Measurements from ENCODE around the gene PNRC1. TPM values are rescaled to one million over a fixed set of nuclear protein-coding genes. Genes with fewer than 3 reads are reported as not detected.

The PNRC1 gene
- total and polyA plus RNA-seq, 2 experiments from 2014 or later: 35.0 to 38.6 TPM

- TF ChIP-seq ZNF331 (CRISPR knock-in tag; IDR thresholded peaks at IDR 0.05; ENCODE audit: low read depth) (no peak), ZNF114 (CRISPR knock-in tag; IDR thresholded peaks at IDR 0.05) (no peak), JUNB (IDR thresholded peaks at IDR 0.05; ENCODE audit: unreplicated experiment) (no peak), CREB1 (CRISPR knock-in tag; IDR thresholded peaks at IDR 0.05; ENCODE audit: low read depth) (no peak)
Observed at GRCh38 chr6:89116702-89117101, 36.2 kb downstream of the PNRC1 start (continued).

GRCh38 chr6:89117211-89118108 is 36.9 kb downstream of the PNRC1 start, which contains the start of gene SRSF12:
Gene SRSF12 (minus strand): TSS chr6:89118071. CDS start chr6:89117887, 184 bp downstream.
- no peak within 1 kb of the TSS; the same call in 1 of the 2 replicates for H3K27ac Mint-ChIP-seq
- Histone ChIP-seq H2AFZ (peak within 1 kb of the TSS; percentile 96), H3K79me2 (replicated peaks; ENCODE audit: insufficient read depth) (no peaks in the 10 kb centered on the region), H3K4me3 (peak within 1 kb of the TSS; percentile 84), H3K4me2 (peak within 1 kb of the TSS; percentile 98), H3K36me3 (ENCODE audit: insufficient read depth) (no peaks in the 10 kb centered on the region), H4K20me1 (replicated peaks; ENCODE audit: insufficient read depth) (no peaks in the 10 kb centered on the region; the same call in 1 of the 2 replicates), H3K9me2 (ENCODE audit: insufficient read depth) (no peaks in the 10 kb centered on the region), H3K4me1 (ENCODE audit: insufficient read depth) (peaks cover 7% of the 10 kb centered on the region; the same call in 1 of the 2 replicates), H3K27me3 (ENCODE audit: insufficient read depth) (peaks cover 56% of the 10 kb centered on the region), H3K27ac (ENCODE audit: low read depth) (no peak within 1 kb of the TSS), H3F3A (replicated peaks; ENCODE audit: low read depth) (peaks cover 9% of the 10 kb centered on the region; the same call in 1 of the 2 replicates)
- no peaks in the 10 kb centered on the region for H3K9me3 Mint-ChIP-seq
- H3K27me3 Mint-ChIP-seq (ENCODE audit: insufficient read depth, low read depth, poor library complexity): peaks cover 23% of the 10 kb centered on the region
- peak within 1 kb of the TSS; percentile 90 for H3K4me3 Mint-ChIP-seq
- TF ChIP-seq STAT1 (IDR thresholded peaks at IDR 0.05; ENCODE audit: unreplicated experiment) (no peak), ZNF462 (CRISPR knock-in tag; IDR thresholded peaks at IDR 0.05) (no peak), REST (IDR thresholded peaks at IDR 0.05; ENCODE audit: unreplicated experiment) (no peak), POLR2AphosphoS5 (IDR thresholded peaks at IDR 0.05; ENCODE audit: low read depth) (no peak), EZH2 (IDR thresholded peaks at IDR 0.05; ENCODE audit: low read depth, unreplicated experiment) (peak; percentile 41), NANOG (IDR thresholded peaks at IDR 0.05; ENCODE audit: borderline replicate concordance) (no peak), EZH2phosphoT487 (IDR thresholded peaks at IDR 0.05; ENCODE audit: unreplicated experiment) (no peak)
- H3K4me1 Mint-ChIP-seq: peaks cover 6% of the 10 kb centered on the region
- DNase-seq (ENCODE audit: low spot score) (peak; percentile 76), ATAC-seq (peak; percentile 87)
- H3K36me3 Mint-ChIP-seq (ENCODE audit: low read depth): no peaks in the 10 kb centered on the region; the same call in 2 of the 3 replicates

All from GM23338 (cell line).